Mucosa of descending colon (tissue), 3 donors: ENCODE results near the gene PSMD13. TPM values are rescaled to one million over a fixed set of nuclear protein-coding genes. Genes with fewer than 3 reads are reported as not detected.

Source experiments
- ATAC-seq: fragments of 200-7000 bp; cut with Tn5 transposase; one replicate; pipeline ENCODE4 v1.9.1; 2020; ENCODE audit warnings: mild to moderate bottlenecking, moderate library complexity
- DNase-seq, 3 donors: peaks; one replicate each; pipeline ENCODE4 v3.0.0-alpha.2; 2020
- H3K36me3 ChIP-seq: fragments of 200-600 bp; one replicate; pipeline ENCODE4 v1.8.0; 2021; ENCODE audit warnings: low read depth, mild to moderate bottlenecking
- H3K4me1 ChIP-seq: fragments of 200-600 bp; one replicate; pipeline ENCODE4 v1.8.0; 2021; ENCODE audit warnings: low read depth, mild to moderate bottlenecking
- H3K4me3 ChIP-seq: fragments of 200-600 bp; one replicate; pipeline ENCODE4 v1.8.0; 2021; ENCODE audit warnings: mild to moderate bottlenecking
- H3K9me3 ChIP-seq: fragments of 200-600 bp; one replicate; pipeline ENCODE4 v1.8.0; 2021; ENCODE audit warnings: mild to moderate bottlenecking
- CTCF ChIP-seq: fragments of 200-600 bp; IDR thresholded peaks from one replicate; pipeline ENCODE4 v1.8.0; 2022; ENCODE audit warnings: antibody characterized with exemption, mild to moderate bottlenecking
- intact Hi-C, 2 donors: fragments of 100-400 bp; cut with DNase I in 1 of 2; cut with micrococcal nuclease in 1 of 2; formaldehyde crosslinking; loops; one replicate each; pipeline versions ENCODE4 v1.11.0 to v1.11.1; 2022; cut with DNase I, micrococcal nuclease
- total RNA-seq, 3 donors: library from RNA; stranded (reverse); fragmentation: NEBNext Ultra II Directional in 2 of 3; extraction: Animal tissue kit (Norgen Biotek cat#: 25700) in 2 of 3; gene quantifications; one replicate each; pipeline versions ENCODE4 v1.2.1 to v1.2.4, GENCODE V29; 2021 to 2023
- donor health status: DM: no; HTN: no; CAD: no; lungs with moderate emphysema.
- donor health status: DM: no; HTN: no; CAD: no.
- donor health status: DM: no; HTN: yes; CAD: no.

PSMD13 gene
- total RNA-seq, 3 donors from 2014 or later: 92.6 to 110 (median 96.4) TPM

- H3K4me1 ChIP-seq: no peaks in the 10 kb centered on the region
- DNase-seq (peak in 1 of 3 donors; percentile 39), ATAC-seq (peak; percentile 56)
- H3K4me3 ChIP-seq: no peak overlapping the region
- no peaks in the 10 kb centered on the region for H3K36me3 ChIP-seq
- no peaks in the 10 kb centered on the region for H3K9me3 ChIP-seq
- no peak for TF ChIP-seq CTCF
- intact Hi-C loops: no loop called here
Observed at GRCh38 chr11:269146-269890, 32.5 kb downstream of the PSMD13 start.

GRCh38 chr11:270451-271318 is 33.9 kb downstream of the PSMD13 start:
- Histone ChIP-seq H3K4me3 (no peak overlapping the region), H3K4me1 (no peaks in the 10 kb centered on the region), H3K36me3 (no peaks in the 10 kb centered on the region), H3K9me3 (no peaks in the 10 kb centered on the region)
- no peak for TF ChIP-seq CTCF
- intact Hi-C loops: no loop called here
- DNase-seq (peak in 1 of 3 donors; percentile 63), ATAC-seq (no peak)

- no peaks in the 10 kb centered on the region for H3K9me3 ChIP-seq
- intact Hi-C loops: no loop called here
- no peak overlapping the region for H3K4me3 ChIP-seq
- no peaks in the 10 kb centered on the region for H3K36me3 ChIP-seq
- peak; percentile 24 for ATAC-seq
- peak in 1 of 3 donors; percentile 39 for DNase-seq
- H3K4me1 ChIP-seq: no peaks in the 10 kb centered on the region
- TF ChIP-seq CTCF: no peak
Observed at GRCh38 chr11:271319-271715, 34.5 kb downstream of the PSMD13 start.

GRCh38 chr11:272195-272930 is 35.6 kb downstream of the PSMD13 start:
- H3K9me3 ChIP-seq: no peaks in the 10 kb centered on the region
- H3K4me3 ChIP-seq: no peak overlapping the region
- peak in 1 of 3 donors; percentile 35 for DNase-seq
- no peak for TF ChIP-seq CTCF
- ATAC-seq: no peak
- no peaks in the 10 kb centered on the region for H3K36me3 ChIP-seq
- H3K4me1 ChIP-seq: no peaks in the 10 kb centered on the region
- intact Hi-C loops: no loop called here

GRCh38 chr11:272931-273198 is 36.1 kb downstream of the PSMD13 start:
- intact Hi-C loops: no loop called here
- no peak for ATAC-seq
- DNase-seq: peak in 1 of 3 donors; percentile 37
- no peaks in the 10 kb centered on the region for H3K4me1 ChIP-seq
- no peaks in the 10 kb centered on the region for H3K36me3 ChIP-seq
- H3K4me3 ChIP-seq: no peak overlapping the region
- H3K9me3 ChIP-seq: no peaks in the 10 kb centered on the region
- no peak for TF ChIP-seq CTCF
